Stimulated activated CD8-positive, alpha-beta memory T cell treated with anti-CD3 and anti-CD28 coated beads, Interleukin-15, amount 100 ng/mL, for 4 hours (primary cell): ENCODE data around the gene CMIP.
"Not testable (repeated sequence)": the region's sequence is repeated elsewhere in the genome, so short reads cannot be mapped to it uniquely, and the experiment has no call there.

Experiments
- DNase-seq, 2 donors: peaks; one replicate each; pipeline ENCODE4 v3.0.0-alpha.2; 2020; ENCODE audit warnings: low read depth in 2 of 2

The CMIP gene

GRCh38 chr16:81681311-81681710 is 236.7 kb downstream of the CMIP start:
- DNase-seq = no peak

- DNase-seq = no peak
These were observed 239.7 kb downstream of the CMIP start for GRCh38 chr16:81684242-81684837.

DNA sequence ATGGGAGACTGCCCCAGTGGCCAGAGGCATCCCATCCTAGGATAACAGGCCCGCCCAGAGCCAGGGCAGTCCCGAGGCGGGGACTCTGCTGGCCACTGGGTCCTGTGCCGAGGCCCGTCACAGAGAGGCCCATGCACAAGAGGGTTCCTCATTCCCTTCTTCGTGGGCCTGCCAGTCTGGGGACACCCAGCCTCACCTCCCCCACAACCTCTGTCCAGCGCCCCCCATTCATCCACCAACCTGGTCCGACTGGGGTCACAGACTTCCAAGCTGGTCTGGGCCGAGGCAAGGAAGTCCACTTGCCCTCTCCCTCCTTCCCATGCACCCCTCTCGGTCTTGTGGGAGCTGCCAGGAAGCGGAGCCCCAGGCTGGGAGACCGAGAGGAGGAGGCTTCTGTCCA is 240.3 kb downstream of the CMIP start:
- DNase-seq = no peak

DNA sequence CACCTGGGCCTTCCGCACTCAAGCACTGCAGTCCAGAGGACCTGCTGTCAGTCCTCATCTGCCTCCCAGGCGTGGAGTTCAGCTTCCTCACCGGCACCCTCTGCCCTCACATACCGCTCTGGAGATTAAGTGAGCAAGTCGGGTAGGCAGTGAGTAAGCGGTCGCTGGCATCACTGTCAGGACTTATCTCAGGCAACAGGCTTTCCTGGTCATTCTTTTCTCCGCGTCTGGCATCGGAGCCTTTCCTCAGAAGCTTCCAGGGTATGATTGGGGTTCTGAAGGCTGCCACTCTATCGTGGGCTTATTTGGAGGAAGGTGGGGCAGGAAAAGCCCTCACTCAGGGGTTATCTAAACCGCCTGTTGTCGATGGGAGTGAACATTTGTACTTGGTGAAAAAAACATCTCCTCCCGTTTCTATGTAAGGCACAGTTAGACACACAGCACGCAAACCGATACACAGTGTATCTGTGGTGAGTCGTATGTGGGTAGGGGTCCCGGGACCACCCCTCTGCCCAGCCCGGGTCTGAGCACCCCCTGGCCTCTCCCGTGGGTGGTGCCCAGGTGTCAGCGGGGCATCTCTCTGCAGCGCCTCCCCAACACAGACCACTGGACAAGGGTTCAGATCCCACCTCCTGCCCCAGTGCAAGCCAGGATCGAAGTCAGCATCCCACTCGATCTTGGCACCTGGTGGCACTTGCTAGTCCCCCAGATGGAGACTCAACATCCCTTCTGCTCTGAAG is 242.0 kb downstream of the CMIP start:
- DNase-seq = no peak

GRCh38 chr16:81687131-81687456 is 242.5 kb downstream of the CMIP start:
- no peak for DNase-seq

- no peak for DNase-seq
These were observed 243.6 kb downstream of the CMIP start for GRCh38 chr16:81688182-81688581.

GRCh38 chr16:81688839-81689238 is 244.2 kb downstream of the CMIP start:
- not testable (repeated sequence) for DNase-seq

DNA sequence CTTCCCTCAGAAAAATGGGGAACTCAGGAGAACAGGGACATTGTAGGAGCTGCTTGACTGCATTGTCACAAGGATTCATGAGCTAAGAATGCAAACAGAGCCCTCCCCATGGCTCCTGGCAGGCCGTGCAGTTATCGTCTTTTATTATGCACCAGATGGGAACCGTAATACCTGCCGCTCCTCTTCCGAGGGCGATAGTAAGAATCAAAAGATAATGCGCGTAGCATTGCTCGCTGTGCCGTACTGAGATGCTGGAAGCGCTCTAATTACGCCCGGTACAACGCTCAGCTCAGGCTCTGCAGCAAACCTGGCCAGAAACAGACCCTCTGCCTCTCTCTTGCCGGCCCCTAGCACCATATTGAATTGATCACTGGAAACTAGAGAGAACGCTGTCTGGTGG is 247.4 kb downstream of the CMIP start:
- no peak for DNase-seq

DNA sequence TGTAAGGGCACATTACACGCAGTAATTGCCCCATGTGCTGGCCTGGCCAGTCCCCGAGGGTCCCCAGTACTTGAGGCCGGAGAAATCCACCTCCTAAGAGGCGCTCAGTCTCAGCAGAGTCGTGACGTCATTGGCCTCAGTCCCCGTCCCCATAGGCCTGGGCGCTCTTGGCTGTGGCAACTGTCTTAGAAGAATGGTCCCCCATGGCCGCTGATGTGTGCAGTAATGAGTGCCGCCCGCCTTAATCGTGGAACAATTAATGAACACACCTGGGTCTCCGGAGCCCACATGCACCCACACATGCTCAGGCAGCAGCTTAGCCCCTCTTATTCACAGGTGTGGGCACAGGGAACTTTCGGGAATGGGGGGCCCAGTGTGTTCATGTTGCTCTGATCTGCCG is 248.0 kb downstream of the CMIP start:
- DNase-seq = no peak

DNA sequence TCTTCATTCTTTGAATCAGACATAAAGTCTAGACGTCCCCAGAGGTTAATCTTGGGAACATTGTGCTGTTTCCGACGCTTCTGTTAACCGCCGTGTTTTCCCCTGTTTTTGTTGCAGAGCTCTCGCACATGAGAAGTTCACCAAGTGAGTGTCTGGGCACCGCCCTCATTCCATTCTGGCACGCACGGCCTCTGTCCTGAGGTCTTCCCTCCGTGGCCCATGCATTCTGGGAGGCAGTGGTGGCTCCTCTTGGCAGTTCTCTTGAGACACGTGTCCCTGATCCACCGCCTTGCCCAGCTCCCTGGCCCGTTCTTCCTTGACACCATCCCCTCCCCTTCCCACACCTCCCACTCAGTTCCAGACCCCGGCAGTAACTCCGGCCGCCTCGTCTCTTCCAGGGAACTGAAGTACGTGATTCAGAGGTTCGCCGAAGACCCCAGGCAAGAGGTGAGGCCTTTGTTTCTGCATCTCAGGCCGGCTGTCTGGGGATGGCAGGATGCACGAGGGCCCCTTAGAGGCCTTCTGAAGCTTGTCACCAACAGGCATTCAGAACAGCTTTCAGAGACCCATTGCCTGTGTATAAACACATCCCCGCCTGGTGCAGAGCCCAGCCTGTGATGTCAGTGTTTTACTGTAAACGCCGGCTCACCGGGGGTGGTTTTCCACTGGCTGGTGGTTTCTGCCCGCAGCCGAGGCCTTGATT is 248.6 kb downstream of the CMIP start:
- no peak for DNase-seq

DNA sequence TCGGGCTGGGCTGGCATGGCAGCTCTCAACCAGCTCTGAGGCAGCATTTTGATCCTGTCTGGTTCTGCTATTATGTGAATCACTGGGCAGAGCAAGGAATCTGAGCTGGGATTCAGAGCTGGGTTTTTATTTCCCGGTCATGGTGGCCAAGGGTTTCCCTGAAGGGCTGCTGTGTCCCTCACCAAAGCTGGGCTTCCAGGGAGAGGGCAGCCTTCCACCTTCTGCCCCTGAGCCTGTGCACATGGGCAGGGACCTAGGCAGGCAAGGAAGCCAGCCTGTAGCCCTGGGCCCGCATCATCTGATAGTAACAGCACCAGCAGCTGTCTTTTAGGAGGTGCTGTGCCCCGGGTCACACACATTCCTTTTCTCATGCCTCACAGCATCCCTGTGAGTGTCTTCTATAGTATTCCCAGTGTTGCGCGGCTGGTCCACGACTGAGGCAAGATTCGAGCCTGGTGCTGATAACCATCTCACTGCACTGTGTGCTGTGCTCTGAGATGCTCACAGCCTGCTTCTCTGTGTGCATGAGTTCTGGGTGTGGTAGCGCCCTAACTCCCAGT is 249.2 kb downstream of the CMIP start:
- DNase-seq = no peak

- DNase-seq = no peak
These were observed 250.1 kb downstream of the CMIP start for GRCh38 chr16:81694494-81695280.

- no peak for DNase-seq
These were observed 250.9 kb downstream of the CMIP start for GRCh38 chr16:81695321-81696165.

- DNase-seq = no peak
These were observed 251.8 kb downstream of the CMIP start for GRCh38 chr16:81696166-81696960.

DNA sequence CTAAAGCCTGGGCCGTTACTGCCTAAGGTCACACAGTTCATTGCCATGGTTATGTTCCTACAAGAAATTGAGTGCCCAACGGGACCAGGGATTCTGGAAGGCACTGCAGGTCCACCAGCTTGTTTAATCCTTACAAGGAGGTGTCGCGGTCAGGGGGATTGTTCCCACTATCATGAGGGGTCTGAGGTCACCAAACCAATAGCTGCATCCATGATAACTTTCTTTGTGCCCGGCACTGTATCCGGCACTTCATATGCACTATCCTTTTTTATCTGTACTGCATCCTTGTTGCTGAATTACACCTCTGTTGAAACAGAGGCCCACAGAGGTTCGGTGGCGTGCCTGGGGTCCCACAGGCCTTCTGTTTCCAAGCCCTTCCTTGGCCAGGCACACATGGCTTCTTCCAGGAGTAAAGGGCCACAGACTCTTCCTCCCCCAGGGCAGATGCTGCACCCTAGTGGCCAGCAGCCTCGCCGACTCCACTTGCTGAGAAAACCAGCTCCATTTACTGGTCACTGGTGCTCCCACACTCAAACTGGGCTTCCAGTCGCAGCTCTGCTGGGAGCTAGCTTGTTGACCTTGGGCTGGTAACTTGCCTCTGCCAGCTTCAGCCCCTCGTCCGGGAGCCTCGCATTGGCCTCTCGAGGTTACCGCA is 252.5 kb downstream of the CMIP start:
- DNase-seq = no peak

- no peak for DNase-seq
These were observed 253.2 kb downstream of the CMIP start for GRCh38 chr16:81697616-81698309.

DNA sequence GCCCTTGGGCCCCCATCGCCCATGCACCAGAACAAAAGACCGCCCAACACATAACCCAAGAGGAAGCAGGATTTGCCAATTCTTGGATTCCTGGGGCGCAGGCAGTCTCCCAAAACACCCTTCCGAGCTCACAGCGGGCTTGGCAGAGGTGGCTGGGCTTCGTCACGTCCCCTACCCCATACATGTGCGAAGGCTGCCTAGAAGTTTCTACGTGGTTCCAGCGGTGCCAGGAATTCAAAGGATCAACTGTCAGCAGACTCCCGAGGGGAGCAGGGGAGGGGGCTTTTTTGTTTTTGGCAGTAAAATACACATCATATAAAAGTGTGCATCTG is 253.7 kb downstream of the CMIP start:
- DNase-seq = no peak

DNA sequence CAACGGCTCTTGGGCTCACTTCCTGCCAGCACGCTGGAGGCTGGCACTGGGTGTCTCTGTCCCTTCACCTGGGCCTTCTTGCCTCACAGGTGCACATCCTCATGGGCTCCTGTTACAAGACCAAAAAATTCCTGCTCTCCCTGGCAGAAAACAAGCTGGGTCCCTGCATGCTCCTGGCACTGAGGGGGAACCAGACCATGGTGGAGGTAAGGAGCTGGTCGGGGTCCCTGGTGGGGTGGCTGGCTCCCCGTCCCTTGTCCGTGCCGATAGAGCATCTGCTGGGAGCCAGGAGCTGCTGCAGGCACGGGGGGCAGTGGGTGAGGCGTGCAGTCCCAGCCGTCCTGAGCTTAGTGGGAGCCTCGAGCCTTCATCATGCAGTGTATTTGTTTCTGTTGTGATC is 255.0 kb downstream of the CMIP start:
- DNase-seq = no peak

- no peak for DNase-seq
These were observed 255.6 kb downstream of the CMIP start for GRCh38 chr16:81700071-81700779.
